GM18517 (cell line): Measurements from ENCODE around the gene SSTR1.

Experiments used
- ATAC-seq: cut with Tn5 transposase; IDR thresholded peaks from one replicate; pipeline ENCODE4 v1.9.1; 2021; ENCODE audit warnings: mild to moderate bottlenecking, moderate library complexity; ENCODE audit not compliant: unreplicated experiment

SSTR1 gene

DNA sequence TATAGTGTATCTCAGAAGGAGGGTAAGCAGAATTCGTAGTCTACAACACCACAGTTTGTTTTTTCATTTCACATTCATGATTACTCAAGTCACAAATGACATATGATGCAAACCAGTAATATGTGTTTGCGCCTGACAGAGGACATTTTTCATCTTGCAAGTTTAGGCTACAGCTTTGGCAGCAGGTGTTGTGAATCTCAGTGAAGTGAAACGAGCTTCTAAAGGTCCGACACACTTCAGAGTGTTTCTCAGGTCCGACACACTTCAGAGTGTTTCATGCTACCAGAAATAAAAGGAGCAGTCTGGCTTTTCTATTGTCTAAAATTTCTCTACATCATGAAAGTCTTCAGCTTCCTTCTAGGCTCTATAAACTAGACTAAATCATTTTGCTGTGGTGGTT lies 25.5 kb downstream of the SSTR1 start:
- ATAC-seq, result no peak

GRCh38 chr14:38238332-38238731 lies 30.6 kb downstream of the SSTR1 start:
- no peak for ATAC-seq

DNA sequence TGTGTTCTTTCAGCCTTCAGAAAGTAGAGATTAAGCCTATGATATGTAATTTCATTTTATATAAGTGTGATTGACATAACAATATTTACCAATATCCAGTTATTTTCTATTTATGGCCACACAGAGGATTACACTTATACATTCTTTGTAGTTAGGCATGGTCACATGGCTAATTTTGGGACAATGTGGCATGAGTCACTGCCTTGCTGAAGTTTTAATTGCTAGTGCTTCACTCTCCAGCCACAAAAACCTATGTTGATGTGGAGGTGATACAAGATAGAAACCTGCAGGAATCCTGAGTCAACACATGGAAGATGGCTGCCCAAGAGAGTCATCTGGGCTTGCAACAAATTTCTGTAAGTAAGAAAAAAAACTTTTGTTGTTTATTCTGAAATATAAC lies 31.2 kb downstream of the SSTR1 start:
- no peak for ATAC-seq

GRCh38 chr14:38243696-38244240 lies 36.1 kb downstream of the SSTR1 start:
- no peak for ATAC-seq

DNA sequence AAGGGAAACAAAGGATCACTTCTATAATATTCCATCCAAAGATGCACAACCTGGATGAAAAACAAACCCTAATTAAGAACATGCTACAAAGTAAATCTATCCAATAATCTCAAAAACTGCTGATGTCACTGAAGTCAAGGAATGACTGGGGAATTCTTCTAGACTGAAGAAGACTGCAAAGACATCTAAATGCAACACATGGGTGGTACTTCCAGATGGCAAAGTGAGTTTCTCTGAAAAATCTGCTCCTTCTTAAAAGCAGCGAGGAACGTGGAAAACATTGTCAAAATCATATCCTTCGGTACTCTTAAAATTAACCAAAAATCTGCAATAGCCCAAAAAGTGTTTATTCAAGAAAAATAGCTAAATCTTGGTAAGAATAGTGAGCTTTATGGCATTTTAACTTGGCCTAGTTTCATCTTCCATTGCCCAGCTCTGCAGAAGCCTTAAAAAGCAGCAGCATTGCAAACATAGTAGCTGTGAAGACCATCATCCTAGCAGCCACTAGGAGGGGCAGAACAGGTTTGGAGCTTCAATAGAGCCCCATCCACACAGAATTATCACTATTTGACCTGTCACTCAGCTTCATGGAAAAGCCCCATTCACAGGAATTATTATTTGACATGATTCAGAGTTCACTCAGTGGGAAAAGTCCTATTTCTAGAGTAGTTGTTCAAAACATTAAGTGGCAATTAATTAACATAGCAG lies 40.8 kb downstream of the SSTR1 start:
- no peak for ATAC-seq

DNA sequence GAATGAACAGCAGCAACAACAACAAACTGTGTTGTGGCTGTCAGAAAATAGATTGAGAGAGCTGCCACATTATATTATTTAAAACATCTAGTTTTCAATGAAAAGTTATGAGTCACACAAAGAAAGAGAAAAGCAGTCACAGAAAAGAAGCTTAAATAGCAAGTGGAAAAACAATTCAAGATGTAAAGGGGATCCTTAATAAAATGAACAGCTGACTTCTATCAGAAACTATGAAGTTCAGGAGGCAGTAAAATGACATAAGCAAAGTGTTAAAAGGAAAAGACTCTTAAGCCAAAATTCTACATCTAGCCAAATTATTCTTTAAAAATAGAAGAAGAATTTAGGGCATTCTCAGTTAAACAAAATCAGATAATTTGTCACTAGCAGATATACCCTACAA lies 42.6 kb downstream of the SSTR1 start:
- no peak for ATAC-seq

DNA sequence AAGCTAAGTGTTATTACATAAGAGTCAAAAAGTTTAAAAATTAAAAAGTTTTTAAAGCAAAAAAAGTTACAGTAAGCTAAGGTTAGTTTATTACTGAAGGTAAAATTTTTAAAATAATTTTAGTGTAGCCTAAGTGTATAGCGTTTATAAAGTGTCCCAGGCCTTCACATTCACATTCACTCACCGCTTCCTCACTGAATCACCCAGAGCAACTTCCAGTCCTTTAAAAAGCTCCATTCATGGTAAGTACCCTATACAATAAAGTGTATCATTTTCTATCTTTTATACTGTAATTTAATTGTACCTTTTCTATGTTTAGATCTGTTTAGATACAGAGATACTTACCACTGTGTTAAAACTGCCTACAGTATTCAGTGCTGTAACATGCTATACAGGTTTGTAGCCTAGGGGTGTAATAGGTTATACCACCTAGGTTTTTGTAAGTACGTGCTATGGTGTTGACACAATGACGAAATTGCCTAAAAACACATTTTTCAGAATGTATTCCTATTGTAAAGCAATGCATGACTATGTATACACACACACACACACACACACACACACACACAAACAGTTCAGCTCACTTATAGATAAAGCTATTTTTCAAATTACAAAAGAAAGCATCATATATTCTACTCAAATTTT lies 44.5 kb downstream of the SSTR1 start:
- no peak for ATAC-seq

- ATAC-seq, result no peak
These were observed 46.0 kb downstream of the SSTR1 start for GRCh38 chr14:38253676-38254075.

GRCh38 chr14:38254571-38255407 lies 47.1 kb downstream of the SSTR1 start:
- no peak for ATAC-seq

DNA sequence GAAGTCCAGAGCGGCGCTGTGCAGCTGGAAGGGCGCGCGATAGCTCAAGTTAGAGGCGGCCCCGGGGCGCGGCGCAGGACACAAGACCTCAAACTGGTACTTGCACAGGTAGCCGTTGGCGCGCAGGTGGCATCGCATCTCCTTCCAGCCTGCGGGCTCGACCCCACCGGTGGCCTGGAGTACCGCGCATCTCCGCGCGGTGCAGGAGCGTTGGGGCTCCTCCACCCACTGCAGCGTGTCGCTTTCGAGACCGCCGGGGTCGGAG lies 47.6 kb downstream of the SSTR1 start:
- no peak for ATAC-seq

GRCh38 chr14:38255673-38256532 lies 48.2 kb downstream of the SSTR1 start, which contains the start of gene CLEC14A:
CLEC14A (minus strand) TSS chr14:38256093; CDS start chr14:38256022, 71 bp downstream.
- ATAC-seq, result no peak

DNA sequence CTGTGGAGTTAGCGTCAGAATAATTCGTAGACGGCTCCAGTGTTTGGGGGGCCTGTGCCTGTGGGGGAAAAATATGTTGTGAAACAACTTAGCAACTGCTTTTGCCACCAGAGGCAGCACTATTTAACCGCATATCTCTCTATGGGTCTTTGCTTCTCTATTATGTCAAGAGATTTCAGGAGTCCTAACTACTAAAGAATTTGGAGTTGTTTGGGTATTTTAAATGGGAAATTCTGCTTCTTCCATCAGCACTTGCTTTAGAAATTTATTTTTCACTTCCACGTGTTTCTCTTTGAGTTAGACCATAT lies 48.8 kb downstream of the SSTR1 start:
- ATAC-seq, result no peak

DNA sequence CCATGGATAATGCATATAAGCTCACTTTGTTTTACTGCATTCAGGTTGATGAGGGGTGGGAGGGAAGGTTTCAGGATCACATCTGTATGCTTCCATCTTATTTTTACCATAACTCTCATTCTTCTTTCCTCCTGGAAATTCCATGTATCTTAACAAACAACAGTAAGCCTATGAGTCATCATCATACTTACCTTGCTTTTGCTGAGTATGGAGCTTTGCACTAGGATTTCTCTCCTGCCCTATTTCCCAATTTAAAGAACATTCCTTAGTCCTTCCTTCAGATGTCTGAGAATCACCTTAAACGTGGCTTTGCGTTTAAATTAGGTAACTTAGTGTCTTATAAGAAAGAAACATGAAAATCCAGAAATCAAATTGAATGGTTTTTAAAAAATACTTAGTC lies 49.8 kb downstream of the SSTR1 start:
- no peak for ATAC-seq

- no peak for ATAC-seq
These were observed 53.9 kb downstream of the SSTR1 start for GRCh38 chr14:38261620-38262019.
